GM18909 (cell line): ENCODE data around the gene EPB41L2.
"Not testable (repeated sequence)": the region's sequence is repeated elsewhere in the genome, so short reads cannot be mapped to it uniquely, and the experiment has no call there.

Source experiments
- ATAC-seq: cut with Tn5 transposase; IDR thresholded peaks from one replicate; pipeline ENCODE4 v1.9.1; 2021; ENCODE audit warnings: mild to moderate bottlenecking; ENCODE audit not compliant: unreplicated experiment, poor library complexity

EPB41L2 gene

GRCh38 chr6:130826442-130827246 is 236.4 kb downstream of the EPB41L2 start:
- ATAC-seq = no peak

- ATAC-seq = no peak
These were observed 237.1 kb downstream of the EPB41L2 start for GRCh38 chr6:130825772-130826441.

GRCh38 chr6:130824978-130825694 is 237.9 kb downstream of the EPB41L2 start:
- ATAC-seq = no peak

DNA sequence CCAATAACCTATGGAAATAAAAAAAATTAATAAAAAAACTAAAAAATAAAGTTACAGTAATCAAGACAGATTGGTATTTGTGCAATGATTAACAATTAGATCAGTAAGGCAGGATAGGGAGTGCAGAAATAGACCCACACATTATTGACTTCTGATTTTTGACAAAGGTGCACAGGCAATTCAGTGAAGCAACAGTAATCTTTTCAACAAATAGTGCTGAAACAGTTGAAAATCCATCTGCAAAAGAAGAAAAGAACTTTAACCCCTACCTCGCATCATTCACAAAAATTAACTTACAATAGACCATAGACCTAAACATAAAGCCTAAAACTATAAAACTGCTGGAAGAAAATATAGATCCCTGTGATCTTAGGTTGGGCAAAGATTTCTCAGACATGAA is 240.3 kb downstream of the EPB41L2 start:
- ATAC-seq = no peak

DNA sequence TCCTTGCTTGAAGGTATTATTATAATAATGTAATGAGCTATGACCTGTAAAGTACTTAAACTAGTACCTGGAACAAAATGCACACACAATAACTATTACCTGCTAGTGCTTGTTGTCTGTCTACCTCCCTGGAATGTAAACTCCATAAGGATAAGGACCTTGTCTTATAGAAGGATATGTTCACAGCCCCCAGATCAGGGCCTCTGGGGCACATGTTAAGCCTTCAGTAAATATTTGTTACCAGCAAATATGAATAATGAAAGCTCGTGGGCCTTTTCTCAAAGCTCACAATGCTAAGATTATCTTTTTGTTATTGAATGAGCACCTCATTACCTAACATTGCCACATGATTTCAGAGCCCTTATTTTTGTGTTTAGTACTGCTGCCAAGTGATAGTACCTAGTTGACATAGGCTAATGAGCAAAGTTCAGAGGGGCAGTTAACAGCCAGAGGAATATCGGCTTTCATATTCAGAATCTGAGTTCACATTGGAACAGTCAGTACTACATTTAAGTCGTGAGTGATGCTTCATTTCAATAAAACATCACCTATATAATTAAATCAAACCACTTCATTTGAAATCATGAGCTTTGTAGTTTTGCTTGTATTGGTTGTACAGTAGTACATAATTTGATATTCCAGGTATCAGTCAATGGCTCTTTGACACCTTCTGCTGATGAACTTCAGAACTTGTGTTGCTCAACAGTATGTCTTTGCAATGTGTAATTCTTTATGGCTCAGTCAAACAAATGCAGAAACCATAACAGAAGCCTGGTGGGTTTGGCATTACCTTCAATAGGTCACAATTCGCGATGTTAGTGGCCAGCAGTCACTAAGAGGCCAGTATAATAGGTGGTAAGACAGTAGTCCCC is 247.6 kb downstream of the EPB41L2 start:
- ATAC-seq = no peak

DNA sequence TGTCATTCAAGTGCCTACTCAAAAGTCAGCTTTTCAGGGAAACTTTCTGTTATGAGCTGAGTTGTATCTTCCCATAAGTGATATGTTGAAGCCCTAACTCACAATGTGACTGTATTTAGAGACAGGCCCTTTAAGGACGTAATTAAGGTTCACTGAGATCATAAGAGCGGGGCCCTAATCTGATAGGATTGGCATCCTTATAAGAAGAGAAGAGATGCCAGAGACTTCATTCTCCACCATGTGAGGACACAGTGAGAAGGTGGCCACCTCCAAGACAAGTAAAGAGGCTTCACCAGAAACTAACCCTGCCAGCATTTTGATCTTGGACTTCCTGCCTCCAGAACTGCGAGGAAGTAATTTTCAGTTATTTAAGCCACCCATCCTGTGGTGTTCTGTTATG is 248.5 kb downstream of the EPB41L2 start:
- ATAC-seq = no peak

GRCh38 chr6:130811932-130812331 is 251.1 kb downstream of the EPB41L2 start:
- no peak for ATAC-seq

DNA sequence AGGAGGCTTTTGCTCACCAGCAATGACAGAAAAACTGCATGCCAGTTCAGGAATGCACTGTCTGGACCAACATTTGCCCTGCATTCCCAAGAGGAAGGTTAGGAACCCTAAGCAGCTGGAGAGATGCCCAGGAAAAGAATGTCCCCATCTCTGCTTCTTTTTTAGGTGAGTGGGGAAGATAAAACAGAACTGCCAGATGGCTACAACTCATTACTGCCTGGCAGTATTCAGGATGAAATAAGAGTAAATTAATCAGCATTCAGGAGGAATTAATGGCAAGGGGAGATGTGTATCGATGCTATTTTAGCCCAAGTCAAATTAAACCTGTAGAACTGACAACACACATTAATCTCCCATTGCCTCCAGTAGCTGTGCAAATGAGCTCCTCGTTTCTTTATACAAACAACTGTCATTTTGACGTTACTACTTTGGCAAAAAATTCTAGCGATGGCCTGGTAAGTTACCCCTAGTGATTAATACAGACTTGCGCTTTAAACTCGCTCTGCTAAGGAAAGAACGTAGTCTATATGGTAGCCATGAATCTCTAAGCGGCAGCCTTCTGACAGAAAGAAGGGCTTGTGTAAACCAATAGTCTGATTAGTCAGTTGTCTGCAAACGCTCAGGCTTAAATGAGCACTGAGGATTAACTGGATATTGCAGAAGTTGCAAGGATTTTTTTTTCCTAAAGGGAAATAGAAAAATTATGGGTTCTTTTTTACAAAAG is 252.6 kb downstream of the EPB41L2 start:
- ATAC-seq = no peak

- ATAC-seq = not testable (repeated sequence)
These were observed 261.7 kb downstream of the EPB41L2 start for GRCh38 chr6:130801368-130801767.

GRCh38 chr6:130797061-130797460 is 266.0 kb downstream of the EPB41L2 start:
- ATAC-seq = no peak

DNA sequence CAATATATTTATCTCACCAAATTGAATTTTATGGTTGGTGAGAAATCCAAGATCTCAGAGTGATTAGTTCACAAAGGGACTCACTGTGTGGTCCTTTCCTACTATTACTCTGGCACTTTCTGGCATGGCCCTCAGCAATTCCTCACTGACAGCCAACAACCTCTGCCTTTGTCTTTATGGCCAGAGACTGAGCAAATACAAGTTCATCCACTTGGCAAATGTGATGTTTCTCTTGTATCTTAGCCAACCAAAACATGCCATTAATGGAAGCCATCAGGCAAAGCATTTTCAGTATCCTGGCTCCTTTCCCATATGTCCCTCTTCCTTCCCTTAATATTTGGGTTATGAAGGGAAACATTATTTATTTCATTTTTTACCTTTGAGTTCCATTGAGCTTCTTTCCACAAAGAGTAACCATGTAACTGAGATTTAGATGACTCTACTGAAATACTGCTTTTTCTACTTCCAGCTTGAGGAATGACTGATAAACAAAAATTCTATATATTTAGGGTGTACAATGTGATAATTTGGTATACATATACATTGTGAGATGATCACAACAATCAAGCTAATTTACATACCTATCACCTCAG is 266.6 kb downstream of the EPB41L2 start:
- ATAC-seq = no peak

DNA sequence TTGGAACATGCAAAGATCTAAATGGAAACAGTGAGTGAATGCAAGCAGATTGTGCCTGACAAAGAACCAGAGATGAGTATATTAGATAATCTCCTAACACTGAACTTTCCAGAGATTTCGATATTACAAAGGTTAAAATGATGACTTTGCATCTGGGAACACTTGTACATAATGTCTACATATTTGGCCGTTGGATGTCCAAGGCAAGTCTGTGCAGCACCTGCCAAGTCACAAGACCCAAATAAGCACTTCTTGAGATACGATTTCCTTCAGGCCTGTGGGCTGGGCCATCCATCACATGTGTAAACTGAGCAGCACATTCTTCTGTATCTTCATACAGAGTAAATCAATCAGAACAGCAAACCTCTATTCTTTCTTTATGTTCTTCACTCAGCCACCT is 268.3 kb downstream of the EPB41L2 start:
- ATAC-seq = no peak

- ATAC-seq = no peak
These were observed 268.9 kb downstream of the EPB41L2 start for GRCh38 chr6:130794010-130794697.
